NCI-H524 (cell line): ENCODE data around the gene RPL38.
A peak's percentile ranks its signal among the peaks of the same experiment; 100 is the strongest.

Experiments used
- DNase-seq, 2 experiments: peaks; one replicate each; lab custom pipeline; 2025; lab: John Stamatoyannopoulos, UW

RPL38 gene

DNA sequence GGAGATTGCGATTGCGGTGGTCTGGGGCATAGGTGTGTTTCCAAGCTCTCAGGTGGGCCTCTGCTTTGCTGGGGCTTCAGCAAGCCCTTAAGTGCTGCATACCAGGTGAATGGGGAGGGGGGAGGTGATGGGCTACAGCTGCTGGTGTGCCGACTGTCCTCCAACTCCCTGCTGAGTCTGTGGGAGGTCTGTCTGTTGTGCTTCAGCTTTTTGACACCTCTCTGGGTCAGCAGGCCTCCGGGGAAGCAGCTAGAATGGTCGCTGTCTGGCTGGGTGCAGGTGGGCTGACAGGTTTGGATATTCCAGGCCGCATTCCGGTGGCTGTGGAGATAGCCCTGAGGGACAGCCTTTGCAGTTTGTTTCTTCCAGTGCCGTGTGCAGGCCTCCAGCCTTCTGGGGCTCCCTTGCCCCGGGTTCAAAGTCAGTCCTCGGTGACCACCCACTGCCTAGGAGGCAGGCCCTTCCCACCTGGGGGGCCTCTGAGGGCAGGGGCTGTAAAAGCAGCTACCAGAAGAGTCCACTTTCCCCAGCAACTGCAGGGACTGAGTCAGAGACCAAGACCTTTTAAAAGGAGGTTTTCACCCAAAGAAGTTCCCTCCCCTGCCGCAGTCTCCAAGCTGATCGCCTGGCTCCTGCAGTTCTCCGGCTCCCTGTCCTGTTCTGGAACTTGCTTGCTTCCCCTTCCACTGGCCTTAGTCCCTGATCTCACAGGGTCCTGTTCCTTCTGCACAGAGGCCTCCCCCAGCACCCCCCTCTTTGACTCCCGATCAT is 7.8 kb downstream of the RPL38 start:
- peak in 1 of 2 experiments; percentile 63 for DNase-seq

DNA sequence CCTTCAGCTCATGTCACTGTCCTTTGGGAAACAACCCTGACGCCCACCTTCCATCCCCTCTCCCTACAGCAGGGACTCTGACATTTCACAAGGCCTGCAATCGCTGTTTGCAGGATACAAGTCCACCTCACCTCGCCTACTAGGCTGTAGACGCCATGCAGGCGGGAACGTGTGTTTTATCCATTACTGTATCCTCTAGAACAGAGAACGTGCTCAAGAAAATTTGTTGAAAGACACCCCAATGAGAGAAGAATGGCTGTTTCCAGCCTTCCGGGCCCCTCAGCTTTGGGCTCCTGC is 8.4 kb downstream of the RPL38 start:
- no peak for DNase-seq

- no peak for DNase-seq
Observed at GRCh38 chr17:74212209-74212912, 8.9 kb downstream of the RPL38 start.

GRCh38 chr17:74212913-74213791 is 9.7 kb downstream of the RPL38 start, which contains the start of gene TTYH2:
Gene TTYH2, plus strand, starts transcription at chr17:74213571. Its CDS starts 17 bp downstream, at chr17:74213588.
- DNase-seq = peak; percentile 83 to 91

DNA sequence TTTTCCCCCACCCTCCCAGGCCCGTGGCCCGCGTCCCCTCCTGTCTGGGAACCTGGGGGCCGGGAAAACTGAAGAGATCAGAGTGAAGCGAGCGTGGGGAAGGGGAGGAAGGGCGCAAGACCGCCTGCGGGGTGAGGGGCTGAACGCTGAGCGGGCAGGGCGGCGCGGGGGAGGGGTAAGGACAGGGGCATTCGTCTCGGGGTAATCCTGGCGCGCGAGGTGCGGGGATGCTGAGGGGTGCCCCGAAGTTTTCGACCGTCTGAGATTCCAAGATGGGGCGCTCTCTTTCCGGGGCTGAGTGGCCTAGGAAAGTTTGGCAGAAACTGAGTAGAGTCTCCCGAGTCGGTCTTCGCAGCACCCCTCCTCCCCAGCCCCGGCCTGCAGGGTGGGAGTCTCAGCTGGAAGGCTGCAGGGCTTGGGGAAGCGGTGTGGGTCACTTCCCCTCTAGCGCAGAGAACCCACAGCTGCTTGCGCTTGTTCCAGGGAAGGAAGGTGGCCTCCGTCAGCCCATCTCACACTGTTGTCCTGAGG is 10.4 kb downstream of the RPL38 start:
- peak in 1 of 2 experiments; percentile 66 for DNase-seq

DNA sequence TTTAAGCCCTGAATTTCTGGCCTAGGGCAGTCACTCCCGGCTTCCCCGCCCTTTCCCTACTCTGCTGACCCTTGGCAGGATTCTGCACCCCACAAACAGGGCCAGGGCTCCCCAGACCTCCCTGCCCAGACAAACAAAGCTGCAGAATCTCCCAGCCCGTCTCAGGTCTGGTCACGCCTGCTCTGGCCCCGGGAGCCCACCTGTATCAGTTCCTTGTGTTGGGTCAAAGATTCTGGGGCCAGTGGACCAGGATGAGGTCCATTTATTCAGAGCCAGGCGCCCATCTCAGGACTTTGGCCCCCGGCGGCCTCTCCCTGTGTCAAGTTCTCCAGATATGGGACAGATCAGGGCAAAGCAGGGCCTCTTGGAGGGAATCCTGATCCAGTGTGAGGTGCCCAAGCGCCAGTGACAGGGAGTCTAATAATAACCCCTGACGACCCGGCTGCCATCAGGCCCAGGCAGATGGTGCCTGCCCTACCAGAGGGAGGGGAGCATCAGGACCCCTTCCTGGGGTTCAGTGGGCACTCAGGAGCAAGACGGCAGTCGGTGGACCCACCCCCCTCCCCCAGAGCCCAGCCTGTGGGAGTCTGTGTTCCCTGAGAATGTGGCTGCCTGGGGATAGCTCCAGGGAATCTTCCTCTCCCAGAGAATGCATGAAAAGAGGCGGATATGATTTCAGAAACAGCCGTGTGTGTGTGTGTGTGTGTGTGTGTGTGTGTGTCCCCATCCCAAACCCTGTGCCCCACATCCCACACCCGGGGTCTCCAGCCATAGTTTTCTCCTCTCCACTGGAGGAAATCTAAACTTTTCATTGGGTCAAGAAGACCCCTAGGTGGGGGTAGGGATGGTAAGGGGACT is 11.2 kb downstream of the RPL38 start:
- DNase-seq = peak in 1 of 2 experiments; percentile 78

DNA sequence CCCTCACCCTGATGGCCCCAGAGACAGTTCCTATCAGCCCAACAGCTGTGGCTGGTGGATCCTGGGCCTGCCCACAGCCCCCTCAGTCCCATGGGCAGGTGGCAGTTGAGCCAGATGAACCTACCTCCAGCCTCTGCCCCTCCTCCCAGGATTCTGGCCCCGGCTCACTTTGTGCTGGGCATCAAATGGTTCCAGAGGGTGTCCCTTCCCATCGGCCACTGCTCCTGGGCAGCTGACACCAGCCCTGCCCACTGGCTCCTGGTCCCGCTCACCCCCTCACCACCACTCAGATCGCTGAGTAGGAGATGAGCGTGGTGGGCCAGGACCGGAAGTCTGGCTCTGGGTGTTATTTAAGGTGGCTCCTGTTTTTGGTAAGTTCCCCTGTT is 11.9 kb downstream of the RPL38 start:
- DNase-seq = peak in 1 of 2 experiments; percentile 44

DNA sequence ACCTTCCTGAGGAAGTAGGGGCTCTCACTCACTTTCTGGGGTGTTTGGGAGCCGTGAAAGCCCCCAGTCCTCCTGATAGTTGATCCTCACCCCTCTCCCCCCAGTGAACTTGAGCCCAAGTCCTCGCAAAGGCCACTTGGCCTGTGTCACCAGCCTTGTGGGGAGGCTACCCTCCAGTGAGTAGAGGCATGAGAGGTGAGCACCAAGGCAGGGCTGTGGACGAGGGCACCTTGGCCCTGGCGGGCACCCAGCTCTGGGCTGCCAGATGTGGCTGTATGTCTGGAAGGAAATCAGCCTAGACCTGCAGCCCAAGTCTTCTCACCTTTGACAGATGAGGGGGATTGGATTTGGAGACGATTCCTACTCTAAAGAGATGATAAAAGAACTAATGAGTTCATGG is 13.0 kb downstream of the RPL38 start:
- DNase-seq = no peak

GRCh38 chr17:74217037-74217730 is 13.7 kb downstream of the RPL38 start:
- DNase-seq = peak in 1 of 2 experiments; percentile 60

DNA sequence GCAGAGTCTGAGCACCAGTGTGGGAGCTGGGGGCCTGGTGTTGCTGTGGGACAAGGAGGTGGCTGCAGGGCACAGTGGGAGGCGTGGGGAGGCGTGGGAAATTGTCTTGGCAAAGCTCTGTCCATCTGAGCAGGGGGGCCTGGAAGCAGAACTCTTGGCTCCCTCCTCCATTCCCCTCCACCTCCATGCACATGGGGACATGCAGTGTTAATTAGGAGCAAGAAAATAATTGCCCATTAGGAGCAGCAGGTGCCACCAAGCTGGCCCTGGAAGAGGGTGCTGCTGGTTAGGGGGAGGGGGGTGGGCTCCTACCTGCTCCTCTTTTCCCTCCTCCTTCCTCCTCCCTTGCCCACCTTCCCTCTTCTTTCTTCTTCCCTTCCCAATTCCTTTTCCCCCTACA is 14.4 kb downstream of the RPL38 start:
- no peak for DNase-seq

GRCh38 chr17:74218436-74218835 is 15.0 kb downstream of the RPL38 start:
- DNase-seq = no peak

DNA sequence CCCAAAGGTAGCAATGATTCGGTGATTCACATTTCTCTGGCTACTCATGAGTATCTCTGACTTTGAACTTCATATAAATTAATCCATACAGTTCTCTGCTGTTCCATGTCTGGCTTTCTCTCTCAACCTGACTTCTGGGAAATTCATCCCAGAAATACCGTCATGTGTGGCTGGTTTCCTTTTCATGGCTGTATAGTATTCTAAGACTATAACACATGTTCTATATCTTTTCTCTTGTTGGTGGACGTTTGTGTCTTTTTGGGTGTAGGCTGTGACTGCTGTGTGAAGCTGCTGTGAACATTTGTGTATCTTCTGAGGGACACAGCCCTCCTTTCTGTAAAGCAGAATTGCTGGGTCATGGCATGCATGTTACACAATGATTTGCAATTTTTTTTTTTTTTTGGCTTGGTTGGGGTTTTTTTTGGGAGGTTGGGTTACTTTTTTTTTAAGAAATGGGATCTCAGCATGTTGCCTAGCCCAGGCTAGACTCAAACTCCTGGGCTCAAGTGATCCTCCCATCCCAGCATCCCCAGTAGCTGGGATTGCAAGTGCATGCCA is 16.2 kb downstream of the RPL38 start:
- DNase-seq = no peak

- no peak for DNase-seq
Observed at GRCh38 chr17:74220219-74220618, 16.7 kb downstream of the RPL38 start.

- DNase-seq = peak in 1 of 2 experiments; percentile 22
Observed at GRCh38 chr17:74220946-74221818, 17.7 kb downstream of the RPL38 start.

DNA sequence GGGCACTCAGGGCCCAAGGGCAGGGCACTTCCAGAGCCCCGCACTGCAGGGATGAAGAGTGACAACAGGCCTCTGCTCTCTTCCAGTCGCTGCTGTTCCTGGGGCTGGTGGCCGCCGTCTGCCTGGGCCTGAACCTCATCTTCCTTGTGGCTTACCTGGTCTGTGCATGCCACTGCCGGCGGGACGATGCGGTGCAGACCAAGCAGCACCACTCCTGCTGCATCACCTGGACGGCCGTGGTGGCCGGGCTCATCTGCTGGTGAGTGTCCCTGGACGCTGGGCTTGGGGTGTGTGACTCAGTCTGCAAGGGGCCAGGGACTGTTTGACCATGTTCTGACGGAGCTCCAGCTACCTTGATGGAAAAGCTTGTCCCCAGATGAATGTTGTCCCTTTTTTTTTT is 18.9 kb downstream of the RPL38 start:
- no peak for DNase-seq

GRCh38 chr17:74223901-74224300 is 20.4 kb downstream of the RPL38 start:
- DNase-seq = no peak

DNA sequence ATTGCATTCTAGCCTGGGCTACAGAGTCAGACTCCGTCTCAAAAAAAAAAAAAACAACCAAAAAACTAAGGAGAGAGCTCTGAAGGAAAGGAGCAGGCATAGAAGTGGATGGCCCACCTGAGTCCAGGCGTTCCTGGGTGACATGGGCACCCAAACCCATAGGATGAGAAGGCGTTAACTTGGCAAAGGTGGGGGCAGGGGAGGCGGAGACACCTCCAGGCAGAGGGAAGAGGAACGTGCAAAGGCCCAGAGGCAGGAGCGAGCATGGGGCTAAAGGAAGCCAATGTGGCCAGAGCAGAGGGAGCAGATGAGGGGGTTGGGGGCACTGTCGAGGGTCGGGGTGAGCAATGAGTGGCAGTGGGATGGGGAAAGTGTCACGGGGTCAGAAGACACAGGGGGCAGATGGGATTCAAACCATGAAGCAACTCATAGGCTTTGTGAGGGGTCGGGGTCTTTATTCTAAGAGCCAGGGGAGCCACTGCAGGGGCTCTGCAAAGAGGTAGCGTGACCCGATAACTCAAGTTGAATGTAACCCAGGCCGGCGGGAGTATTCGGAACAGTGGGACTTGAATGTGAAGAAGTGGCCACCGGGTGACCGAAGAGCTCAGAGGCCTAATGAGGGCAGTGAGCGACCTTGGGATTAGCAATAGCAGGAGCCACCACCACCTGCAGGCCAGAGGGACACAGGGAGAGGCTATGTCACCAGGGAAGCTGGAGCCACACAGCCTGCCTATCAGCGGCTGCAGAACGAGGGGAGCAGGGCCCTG is 21.7 kb downstream of the RPL38 start:
- no peak for DNase-seq

DNA sequence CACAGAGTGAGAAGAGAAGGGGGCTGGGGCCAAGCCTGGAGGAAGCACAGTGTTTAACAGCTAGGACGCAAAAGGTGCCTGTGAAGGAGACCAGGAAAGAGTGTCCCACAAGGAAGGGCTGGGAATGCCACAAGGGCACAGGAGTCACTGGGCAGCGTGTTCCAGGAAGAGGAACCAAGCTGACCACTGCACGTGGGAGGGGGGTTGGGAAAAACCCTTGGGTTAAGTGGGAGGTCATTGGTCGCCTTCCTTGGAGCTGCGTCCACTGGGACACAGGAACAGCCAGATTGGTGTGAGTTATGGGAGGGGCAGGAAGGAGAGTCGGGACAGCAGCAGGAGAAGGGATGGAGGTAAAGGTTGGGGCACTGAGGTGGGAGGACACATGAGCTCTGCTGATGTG is 22.8 kb downstream of the RPL38 start:
- DNase-seq = no peak
